AG08396 (cell line): Measurements from ENCODE around the gene GABRB3.

Experiments used
- DNase-seq: peaks from one replicate; pipeline ENCODE4 v3.0.0; 2012; ENCODE audit warnings: low spot score, mixed read lengths

The GABRB3 gene

DNA sequence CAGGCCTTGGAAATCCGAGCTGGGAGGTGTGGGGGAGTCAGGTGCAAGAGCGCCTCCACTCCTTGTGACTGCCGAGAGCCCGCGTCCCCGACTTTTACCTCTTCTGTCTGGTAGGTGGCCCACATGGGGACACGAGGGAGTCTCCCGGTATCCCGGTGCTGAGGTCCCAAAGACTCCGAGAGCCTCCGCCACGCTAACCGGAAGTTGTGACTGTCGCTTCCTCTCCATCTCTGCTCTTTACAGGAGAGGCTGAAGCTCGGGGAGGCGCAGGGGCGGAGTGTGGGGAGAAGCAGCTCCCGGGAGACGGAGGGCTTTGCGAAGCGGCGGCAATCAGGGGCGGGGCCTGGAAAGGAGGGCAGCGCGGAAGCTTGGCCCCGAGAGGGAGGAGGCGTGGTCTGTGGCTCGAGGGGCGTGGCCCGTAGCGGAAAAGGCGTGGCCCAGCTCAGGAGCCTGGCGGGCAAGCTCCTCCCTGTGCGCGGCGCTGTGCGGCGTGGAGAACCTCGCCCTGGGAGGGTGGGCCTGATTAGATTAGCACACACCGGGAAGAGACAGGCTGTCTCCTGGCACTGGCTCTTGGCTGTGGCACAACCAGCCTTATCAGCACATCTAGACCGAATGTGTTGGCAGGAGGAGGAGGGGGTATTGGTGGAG lies 143.9 kb downstream of the GABRB3 start:
- peak; percentile 30 for DNase-seq

DNA sequence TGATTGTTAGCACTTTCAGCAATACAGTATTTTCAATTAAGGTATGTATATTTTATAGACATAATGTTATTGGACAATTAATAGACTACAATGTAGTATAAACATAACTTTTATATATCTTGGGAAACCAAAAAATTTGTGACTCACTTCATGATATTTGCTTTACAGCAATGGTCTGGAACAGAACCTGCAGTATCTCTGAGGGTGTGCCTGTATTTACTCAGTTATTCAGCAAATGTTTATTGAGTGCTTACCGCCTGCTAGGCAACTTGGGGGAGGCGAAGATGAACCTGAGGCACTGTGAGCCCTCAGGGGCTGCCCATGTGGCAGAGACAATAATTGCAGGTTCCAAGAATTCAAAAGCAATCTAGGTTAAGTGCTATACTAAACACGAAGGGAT lies 144.8 kb downstream of the GABRB3 start:
- no peak for DNase-seq

DNA sequence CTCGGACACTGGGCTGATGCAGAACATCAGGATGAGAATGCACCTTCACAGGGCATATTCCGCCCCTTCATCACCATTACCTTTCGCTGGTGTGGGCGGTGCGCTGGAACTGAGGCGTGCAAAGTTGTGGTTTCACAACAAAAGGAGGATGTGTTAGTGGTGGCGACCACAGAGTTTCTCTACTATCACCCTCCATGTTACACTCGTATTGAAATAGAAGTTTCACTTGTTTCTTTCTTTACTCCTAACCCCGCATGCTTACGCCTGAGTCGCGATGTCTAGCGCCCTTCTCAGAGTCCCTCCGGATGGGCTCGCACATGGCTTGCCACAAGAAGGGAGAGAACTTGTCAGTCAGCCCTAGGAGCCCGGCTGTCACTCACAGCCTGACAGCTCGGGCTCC lies 148.7 kb downstream of the GABRB3 start:
- no peak for DNase-seq

DNA sequence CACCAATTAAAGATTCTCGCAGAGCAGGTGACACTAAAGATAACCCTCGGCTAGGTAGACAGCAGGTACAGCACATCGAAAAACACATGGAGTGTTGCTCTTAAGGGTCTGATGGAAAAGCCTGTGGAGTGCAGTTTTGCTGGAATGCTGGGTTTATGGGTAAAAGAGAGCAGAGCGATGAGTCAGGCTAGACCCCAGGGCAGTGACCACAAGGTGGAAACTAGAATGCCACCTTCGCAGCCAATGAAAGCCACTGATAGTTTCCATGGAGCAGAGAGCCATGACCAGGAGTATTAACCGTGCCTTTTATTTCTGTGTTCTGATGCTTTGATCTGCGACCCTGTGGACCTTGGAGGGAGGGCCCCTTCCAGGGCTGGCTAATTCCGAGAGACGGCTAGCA lies 149.8 kb downstream of the GABRB3 start:
- no peak for DNase-seq

DNA sequence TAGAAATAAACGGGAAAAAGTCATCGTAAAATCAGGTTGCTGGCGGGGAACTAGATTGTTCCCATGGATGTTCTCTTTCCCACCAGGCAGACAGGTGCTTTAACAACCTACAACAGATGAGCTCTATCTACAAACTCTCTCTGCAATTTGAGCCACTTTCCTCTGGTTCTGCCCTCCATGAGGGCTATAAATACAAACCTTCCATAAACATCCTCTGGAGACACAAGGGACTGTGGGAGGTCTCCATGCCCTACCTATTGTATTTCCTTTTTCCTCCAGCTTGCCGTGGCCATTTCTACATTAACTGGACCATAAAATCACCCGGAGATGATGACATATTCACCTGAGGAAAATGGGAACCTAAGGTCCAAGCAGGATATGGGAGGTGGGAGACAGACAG lies 151.1 kb downstream of the GABRB3 start:
- no peak for DNase-seq

DNA sequence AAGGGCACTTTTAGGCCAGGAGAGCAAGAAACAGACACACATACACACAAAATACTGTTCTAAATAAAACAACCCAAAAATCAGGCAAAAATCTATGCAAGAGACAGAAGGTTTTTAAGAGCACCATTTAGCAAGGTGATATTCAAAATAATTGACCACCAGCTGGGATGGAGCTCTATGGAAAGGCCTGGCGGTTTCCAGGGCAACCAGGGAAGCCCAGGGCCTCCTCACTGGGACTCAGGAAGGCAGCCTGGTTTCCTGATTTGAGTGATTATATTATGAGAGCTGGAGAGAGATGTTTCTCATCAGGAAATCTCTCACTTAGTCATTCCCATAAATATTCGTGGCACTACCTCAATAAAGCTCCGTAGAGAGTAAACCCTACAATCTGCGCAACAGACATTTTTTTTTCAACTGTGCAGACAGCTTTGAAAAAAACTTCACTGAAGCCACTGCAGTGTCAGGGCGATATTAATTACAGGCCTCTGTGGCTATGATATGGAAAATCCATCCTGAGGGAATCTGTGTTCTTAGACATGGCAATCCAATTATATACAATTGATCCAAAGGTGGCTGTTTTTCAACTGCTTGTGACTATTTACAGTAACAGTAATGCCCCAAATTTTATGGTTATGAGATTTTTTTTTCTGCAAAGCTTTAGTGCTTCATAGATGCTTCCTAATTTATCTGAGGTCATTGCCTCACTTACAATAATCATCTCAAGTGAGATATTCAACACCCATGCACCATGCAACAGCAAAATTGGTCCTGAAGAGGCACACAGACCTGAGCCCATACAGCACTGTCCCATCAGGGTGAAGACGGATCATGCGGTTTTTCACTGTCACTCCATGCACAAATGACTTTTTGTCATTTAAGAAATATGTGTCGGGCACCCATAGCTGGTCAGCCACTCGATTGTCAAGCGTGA lies 152.1 kb downstream of the GABRB3 start:
- DNase-seq = no peak

DNA sequence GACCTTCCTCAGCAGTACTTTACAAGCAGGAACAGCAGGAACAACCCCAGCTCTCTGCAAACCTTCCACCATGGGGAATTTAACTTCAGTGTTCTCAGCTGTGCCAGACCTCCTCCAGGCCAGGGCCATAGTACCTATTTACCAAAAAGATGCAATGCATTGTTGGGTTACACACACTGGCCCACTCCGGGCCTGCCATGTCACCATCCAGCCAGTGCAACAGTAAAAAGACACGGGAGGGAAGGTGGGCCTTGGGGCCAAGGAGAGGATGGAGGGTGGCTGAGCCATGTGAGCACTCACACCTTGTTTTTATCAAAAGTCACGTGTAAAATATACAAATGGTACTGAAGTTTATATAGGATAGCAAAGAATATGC lies 157.0 kb downstream of the GABRB3 start:
- no peak for DNase-seq

DNA sequence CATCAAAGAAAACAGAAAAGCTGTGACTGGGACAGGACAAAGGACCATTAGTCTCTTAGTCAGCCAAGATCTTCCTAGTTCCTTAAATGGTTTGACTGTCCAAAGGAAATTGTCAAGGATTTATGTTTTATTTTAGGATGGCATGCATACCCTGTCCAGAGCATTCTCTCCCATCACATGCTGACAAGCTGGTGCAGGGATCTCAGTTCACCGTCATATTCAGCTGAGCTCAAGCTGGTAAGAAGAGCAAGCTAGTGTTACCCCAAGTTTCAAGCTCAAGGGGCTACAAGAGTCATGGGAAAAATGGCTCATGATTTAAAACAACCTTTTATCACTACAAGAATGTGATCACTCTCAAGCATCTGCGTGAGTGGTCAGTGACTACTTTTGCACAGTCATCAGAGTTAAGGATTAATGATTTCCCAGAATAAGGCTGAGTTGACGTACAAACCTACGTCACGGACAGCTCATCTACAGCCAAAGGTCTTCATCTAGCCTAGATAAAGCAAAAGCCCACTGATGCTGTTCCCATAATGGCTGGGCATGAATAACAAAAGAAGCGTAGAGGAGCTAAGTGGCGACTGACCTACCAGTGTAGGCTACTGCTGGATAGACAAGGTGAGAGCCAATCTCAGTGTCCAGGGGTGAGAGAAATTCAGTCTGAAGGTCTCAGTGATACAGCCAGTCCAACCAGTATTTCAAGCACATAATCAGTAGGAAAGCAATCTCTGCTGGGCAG lies 157.5 kb downstream of the GABRB3 start:
- no peak for DNase-seq

DNA sequence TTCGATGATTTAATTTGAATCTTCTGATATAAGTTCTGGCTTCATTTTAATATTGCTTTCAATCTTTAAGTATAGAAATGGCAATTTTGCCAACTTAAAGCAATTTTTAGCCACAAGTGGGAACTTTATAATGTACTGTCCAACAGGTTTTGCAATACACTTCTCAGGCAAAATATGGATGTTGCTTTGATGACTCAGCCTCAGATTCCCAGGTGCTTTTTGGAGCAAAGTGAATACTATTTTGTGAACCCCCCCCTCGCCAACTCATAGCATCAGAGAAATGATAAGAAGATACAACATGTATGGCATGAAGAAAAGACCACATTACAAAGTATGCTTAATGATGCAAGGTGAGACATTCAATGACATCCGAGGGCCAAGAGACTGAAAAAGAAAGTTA lies 158.1 kb downstream of the GABRB3 start:
- no peak for DNase-seq

DNA sequence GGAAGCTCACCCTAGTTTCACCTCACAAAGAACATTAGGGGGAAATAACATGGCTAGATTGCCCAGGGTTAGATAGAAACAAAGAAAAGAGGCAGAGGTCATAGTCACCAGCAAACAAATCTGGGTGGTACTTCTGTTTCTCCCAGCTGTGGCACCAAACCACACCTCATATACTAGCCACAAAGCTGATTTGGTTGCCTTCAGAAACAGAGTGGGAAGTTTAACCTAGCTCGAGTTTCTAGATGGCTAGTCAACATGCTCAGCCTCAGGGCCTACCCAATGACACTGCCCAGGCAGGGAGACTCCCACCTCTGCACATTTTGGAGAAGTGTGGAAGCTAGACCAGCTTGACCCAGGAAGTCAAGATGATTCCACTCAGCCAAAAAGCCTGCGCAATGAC lies 174.2 kb downstream of the GABRB3 start:
- no peak for DNase-seq

DNA sequence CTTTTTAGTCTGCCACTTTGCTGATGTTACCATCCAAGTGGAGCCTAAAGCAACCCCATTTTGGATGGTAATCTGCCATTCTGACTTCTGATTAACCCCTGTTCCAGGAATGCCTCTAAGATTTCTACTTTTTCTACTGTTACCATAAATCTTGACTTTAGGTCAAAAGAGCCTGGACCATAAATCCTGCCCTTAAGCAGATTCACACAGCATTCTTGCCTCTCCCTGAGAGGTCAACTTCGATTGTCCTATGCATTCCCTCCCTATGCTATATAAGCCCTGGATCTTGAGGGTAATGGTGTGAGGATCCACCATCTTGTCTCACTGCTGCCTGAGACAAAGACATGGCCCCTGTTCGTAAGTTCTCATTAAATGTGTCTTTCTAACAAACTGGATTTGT lies 177.3 kb downstream of the GABRB3 start:
- DNase-seq = no peak

DNA sequence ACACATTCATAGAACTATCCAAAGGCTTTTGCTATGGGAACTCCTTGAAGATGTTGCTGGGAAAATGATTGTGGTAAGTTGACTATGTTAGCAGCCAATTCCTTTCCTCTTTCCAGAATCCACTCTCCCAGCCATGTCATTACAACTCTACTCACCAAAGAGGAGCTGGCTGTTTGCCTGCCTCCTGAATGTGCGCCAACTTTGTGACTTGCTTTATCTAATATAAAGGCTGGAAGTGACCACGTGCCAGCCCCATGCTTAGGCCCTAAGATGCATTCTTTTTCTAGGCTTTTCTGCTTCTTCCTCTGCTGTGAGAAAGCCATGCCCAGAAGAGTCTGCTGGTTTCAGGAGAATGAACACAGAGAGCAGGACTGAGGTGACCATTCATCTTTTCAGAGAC lies 182.2 kb downstream of the GABRB3 start:
- no peak for DNase-seq

DNA sequence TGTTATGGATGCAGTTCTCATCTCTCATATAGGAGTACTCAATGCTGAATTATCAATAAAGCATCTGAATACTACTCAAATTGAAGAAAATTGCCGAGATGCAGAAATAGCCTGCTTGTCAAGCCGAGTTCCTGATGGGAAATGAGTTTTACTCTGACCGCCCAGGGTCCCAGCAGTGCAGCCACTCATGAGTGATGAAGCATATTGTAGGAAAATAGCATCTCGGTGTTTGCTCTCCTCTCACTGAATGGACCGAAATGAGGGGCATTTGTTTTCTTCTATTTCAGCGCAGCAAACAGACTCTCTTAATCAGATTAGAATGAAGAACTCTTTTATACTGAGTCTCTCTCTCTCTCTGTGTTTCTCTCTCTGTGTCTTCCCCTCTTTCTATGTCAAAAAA lies 190.0 kb downstream of the GABRB3 start:
- DNase-seq = no peak

DNA sequence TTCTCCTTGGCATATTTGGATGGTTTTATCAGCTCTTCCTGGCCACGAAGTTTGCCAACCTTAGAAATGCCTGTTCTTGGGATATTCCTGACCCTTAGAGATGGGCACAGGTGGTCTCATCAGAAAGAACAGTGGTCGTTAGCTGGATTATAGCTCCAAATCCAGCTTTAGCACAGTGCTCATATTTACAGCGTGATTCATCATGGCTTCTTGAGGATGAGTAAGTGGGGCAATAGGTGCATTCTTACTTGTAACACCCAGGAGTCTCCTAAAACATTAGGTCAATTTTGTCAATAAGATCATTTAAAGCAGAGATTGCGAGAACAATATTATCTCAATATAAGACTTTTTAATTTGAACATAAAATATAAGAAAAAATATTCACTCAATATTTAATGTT lies 191.9 kb downstream of the GABRB3 start:
- no peak for DNase-seq

DNA sequence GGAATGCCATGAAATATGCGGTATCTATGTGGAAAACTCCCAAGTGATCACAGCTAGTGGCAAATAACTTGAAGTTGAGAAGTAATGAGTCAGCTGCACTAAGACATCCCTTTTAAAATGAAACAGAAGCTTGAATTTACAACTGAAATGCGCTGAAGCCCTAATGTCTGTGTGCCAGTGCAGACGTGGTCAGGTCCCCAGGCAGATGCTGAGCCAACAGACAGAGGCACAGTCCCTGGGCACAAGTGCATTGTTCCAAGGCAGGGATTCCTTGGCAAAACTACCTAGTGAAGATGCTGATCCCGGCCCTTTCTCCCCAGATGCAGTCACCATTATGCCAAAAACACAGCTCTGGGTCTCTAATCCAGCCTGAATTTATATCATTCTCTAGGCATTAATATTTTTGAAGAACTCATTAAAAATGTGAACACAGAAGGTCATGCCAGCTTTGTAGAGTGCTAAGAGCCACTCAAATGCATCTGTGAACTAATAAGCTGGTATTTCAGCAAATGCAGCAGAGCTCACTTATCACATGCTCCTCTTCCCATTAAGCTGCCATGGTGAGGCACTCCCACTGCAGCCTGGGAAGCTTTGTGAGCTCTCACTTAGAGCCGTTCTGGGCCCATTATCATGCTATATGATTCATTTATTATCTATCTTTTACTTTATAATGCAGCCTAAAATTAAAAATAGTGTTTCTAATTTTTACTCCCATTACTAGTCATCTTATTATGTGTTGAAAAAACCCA lies 200.1 kb downstream of the GABRB3 start:
- no peak for DNase-seq

DNA sequence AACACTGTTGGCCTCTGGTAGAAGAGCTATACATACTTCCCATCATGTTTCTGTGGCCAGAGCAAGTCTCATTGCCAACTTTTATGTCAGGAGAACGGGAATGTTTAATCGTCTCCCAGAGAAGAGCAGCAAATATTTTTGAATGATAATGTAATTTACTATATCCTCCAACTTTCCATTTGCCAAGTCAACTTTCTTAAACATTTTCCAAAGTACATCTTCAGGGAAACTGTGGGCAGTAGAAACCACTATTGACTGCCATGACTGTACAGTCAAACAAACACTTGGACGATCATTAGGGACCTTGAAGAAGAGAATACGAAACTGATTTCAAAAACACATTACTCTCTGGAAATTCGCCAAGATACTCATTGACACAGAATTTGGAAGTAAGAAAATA lies 201.5 kb downstream of the GABRB3 start:
- DNase-seq = no peak

DNA sequence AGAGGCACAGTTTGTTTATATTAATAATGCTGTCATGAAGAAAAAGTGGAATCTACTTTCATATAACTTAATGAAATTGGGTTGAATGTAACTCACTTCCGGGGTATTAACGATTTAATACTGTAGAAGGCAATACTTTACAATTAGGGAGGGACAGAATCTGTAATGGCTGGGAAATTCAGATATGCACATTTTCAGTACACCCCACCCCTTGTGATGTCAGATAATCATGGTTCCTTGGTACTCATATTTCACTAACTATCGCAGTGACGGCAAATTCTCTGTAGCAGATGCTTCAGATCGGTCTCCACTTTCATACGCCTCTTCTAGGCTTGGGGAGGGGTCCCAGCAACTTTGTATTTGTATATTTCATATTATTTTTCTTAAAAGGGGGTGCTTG lies 207.3 kb downstream of the GABRB3 start:
- DNase-seq = no peak

DNA sequence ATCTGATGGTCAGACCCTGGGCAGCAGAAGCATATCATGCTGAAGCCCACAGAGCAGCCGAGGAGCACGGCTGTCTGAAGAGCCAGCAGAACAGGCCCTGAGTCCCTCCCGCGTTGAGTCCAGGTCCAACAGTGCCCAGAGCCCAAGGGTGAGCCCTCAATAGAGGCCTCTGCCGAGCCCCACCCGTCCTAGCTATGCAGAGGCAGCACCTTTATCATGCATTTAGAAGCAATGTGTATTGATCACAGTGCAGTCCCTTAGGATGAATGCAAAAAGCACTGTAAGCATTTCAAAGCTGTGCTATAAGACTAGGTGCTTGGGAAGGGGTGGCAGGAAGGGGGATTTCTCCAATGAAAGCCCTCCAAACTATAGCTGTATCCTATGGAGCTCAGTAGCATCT lies 208.5 kb downstream of the GABRB3 start:
- no peak for DNase-seq

DNA sequence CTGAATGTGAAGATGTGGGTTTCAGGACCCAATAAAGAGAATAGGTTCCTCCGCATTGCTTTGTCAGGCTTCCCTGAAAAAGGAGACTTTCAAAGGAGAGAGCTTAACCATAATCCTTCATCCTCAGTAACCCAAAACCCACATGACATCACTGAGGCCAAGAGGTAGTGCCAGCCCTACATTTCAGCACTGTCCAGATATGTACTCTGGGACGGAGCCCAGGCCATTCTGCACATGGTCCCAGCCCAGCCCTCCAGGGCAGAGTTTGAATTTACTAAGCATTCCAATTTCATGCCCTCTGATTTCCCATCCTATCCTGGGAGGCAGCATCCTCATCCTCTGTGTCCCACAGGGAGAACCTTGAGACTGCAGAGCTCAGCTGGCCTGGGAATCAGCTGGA lies 210.5 kb downstream of the GABRB3 start:
- no peak for DNase-seq

DNA sequence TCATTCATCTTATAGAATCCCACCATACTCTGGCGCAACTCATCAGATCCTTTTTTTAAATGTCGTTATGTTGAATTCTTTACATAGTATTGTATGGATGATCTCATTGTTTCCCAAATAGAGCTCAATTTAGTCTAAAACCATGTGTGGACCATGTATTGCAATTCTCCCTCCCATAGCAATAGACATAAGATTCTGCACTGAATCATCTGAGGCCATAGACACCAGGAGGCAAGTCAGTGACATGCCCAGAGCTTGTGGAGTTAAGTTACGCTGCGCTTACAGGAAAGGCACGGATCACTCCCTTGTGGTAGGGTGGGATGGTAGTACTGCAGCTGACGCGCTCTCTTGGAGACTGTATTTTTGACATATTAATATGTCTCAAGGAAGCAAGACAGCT lies 211.0 kb downstream of the GABRB3 start:
- DNase-seq = no peak

DNA sequence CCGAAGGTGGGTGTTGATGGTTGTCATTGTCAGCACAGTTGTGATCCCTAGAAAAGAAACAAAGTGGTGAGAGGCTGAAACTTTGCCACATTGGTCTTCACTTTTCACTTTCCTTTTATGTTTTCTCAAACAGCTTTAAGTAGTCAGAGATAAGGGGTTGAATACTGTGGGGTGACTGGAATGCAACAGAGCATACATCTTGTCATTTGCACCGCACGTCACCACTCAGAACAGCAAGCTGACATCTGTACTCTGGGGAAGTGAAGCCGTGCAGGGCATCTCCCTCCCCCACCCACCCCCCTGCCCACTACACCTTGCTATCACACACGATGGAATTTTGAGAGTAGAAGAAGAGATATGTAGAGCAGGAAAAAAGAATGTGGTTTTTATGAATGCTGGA lies 211.7 kb downstream of the GABRB3 start:
- DNase-seq = no peak

DNA sequence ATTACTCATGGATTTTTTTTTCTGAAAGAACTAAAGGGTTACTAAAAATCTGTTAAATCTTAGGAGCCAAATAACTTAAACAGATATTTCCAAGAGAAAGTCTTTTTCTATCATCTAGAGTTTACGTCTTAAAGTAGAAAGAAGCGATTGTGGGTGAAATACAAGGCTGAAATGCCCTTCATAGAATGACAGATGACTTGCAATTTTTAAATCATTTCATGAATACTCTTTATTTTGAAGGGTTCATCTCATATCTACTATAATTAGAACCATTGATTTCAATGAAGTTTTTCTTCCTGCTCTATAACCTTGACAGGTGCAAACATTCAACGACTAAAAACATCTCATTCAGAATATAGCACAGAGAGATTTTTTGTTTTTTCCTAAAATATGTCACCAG lies 217.0 kb downstream of the GABRB3 start:
- no peak for DNase-seq
